Loucy (cell line): ENCODE results near the gene CRIP2.

Source experiments
- CTCF ChIP-seq: fragments of 200-600 bp; sonication (generic); conservative IDR thresholded peaks from 2 replicates; pipeline ENCODE4 v1.5.1; 2014; ENCODE audit warnings: mild to moderate bottlenecking, antibody characterized with exemption, low read length
- EZH2phosphoT487 ChIP-seq: fragments of 200-600 bp; IDR thresholded peaks from 2 replicates; pipeline ENCODE4 v1.6.1; 2018; ENCODE audit warnings: antibody characterized with exemption, mild to moderate bottlenecking, moderate library complexity, borderline replicate concordance

GRCh38 chr14:105445290-105445689, 29.3 kb upstream of the CRIP2 start:
- TF ChIP-seq CTCF (no peak), EZH2phosphoT487 (no peak)
